Stimulated activated CD4-positive, alpha-beta T cell treated with anti-CD3 and anti-CD28 coated beads, Interleukin-15, amount 100 ng/mL, for 1 hour (primary cell): ENCODE data around the gene NOD1.
"Not testable (repeated sequence)": the region's sequence is repeated elsewhere in the genome, so short reads cannot be mapped to it uniquely, and the experiment has no call there.

Experiments
- DNase-seq, 2 donors: peaks; one replicate each; pipeline ENCODE4 v3.0.0-alpha.2; 2020; ENCODE audit warnings: low read depth in 1 of 2, low spot score in 1 of 2

The NOD1 gene, protein sequence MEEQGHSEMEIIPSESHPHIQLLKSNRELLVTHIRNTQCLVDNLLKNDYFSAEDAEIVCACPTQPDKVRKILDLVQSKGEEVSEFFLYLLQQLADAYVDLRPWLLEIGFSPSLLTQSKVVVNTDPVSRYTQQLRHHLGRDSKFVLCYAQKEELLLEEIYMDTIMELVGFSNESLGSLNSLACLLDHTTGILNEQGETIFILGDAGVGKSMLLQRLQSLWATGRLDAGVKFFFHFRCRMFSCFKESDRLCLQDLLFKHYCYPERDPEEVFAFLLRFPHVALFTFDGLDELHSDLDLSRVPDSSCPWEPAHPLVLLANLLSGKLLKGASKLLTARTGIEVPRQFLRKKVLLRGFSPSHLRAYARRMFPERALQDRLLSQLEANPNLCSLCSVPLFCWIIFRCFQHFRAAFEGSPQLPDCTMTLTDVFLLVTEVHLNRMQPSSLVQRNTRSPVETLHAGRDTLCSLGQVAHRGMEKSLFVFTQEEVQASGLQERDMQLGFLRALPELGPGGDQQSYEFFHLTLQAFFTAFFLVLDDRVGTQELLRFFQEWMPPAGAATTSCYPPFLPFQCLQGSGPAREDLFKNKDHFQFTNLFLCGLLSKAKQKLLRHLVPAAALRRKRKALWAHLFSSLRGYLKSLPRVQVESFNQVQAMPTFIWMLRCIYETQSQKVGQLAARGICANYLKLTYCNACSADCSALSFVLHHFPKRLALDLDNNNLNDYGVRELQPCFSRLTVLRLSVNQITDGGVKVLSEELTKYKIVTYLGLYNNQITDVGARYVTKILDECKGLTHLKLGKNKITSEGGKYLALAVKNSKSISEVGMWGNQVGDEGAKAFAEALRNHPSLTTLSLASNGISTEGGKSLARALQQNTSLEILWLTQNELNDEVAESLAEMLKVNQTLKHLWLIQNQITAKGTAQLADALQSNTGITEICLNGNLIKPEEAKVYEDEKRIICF

DNA sequence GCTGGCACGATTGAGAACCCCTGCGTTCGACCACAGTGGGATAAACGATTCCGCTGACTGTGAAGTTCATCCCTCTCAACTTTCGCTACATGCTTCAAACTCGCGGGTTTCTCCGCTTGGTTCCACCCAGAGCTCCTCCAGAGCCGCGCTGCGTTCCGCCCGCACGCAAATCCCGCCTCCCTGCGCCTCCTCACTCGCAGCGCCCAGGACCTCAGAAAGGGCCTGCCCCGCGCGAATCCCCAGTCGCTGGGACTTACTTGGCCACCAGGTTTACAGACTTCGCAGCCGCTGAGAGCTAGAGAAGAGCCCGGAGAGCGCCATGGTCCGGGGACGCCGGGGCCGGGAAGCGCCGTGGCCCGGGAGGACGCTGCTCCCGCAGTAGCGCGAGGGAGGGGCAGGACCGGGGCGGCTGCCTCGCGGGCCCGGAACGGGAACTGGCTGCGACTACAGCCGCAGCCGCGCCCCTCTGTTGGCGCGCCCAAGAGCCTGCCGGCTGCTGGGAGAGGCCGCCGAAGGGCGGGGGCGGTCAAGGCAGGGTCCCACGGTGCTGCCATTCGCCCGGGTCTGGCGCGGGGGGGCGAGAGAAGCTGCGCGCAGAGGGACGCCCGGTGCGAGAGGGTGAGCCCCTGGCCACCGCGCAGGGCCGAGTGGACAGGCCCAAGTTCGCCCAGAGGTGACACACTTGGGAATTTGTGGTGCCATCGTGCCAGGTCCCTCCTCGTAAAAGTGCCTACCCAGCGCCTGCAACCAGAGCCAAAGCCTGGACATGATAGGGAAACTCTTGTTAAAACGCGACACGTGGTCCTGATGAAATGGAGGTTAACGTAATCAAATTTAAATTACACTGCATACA lies at the start of gene NOD1:
NOD1 (minus strand) TSS at position 436 of the 853 bp plus-strand sequence. CDS start 21,863 bp downstream, outside the sequence.
- peak; percentile 26 to 48 for DNase-seq

DNA sequence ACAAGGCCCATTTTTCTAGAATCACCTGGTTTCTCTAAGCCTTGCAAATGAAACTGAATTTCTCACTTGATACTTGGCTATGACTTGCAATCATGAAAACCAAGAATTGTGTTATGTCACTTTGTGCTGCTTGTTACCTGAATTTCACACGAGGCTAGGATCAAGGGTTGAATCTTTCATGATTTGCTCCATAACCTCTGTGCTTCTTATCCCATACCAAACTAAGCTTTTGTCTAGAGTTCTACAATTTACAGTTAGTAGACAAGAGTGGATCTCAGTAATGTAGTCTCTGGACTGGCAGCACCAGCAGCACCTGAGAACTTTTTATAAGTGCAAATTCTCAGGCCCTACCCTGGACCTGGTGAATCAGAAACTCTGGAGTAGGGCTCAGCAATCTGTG lies 48.7 kb upstream of the NOD1 start:
- DNase-seq: not testable (repeated sequence)

DNA sequence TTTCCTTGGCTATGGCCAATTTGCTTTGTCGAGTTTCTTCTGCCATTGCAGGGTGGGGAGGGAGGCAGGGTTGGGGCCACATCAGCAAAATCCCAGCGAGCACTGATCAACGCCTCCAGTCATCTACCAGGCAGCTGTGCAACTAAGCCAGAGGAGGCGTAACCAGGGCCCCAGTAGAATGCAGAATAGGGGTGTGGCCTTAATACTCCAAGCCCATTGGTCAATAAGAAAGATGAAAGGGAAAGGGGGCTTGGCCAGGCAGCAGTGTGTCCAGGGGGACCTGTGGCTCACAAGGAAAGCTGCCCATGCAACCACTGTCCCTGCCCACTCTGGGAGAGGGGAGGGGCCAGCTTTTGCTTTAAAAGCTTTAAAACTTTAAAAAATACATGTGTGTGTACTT lies 47.6 kb upstream of the NOD1 start:
- DNase-seq: no peak

DNA sequence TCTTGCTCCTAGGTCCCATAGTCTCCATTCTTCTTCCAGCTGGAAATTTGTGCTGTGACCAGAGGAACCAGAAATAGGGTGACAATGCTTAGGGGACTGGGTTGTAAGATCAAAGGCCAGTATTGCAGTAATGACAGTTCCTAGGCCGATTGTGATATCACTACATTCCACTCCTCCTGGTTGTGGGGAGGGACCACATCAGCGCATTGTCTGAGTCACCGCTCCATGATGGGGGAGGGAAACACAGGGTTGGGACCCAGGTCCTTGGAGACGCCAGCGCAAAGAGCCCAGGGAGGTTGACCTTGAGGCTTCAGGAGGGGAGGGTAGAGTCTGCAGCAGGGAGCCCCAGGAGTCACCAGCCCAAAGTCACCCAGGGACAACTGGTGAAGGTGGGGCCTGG lies 46.8 kb upstream of the NOD1 start:
- no peak for DNase-seq

DNA sequence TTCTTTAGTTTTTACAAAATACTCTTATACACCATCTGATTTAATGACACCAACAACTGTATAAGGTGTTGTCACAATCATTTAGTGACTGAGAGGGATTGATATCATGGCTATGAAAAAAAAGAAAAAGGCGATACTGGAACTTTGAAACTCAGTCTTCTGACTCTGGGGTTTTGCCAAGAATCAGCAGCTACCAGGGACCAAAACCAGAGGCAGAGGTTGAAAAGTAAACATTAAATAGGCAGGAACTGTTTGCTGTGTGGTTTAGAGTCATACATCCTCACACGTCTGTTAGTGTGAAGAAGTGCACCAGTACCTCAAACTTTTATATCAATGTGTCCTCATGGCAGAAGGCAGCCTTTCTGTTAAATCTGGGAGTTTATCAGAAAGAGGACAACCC lies 46.0 kb upstream of the NOD1 start:
- no peak for DNase-seq

DNA sequence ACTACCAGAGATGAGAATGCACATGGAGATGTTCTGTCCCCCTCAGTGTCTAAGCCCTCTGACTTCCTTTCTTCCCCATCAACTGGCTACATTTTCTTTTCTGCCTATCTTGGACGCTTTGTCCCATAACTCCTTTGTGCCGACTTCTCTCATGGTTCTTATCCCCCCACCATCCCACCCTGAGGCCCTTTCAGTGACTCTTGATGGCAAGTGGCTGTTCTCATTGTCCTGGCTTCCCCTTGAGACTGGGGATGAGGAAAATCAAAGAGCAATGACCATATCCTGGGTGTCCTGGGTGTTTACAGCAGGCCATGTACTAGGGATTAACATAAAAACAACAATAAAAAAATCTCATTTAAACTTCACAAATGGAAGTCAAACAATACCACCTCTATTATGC lies 44.9 kb upstream of the NOD1 start:
- DNase-seq: no peak

DNA sequence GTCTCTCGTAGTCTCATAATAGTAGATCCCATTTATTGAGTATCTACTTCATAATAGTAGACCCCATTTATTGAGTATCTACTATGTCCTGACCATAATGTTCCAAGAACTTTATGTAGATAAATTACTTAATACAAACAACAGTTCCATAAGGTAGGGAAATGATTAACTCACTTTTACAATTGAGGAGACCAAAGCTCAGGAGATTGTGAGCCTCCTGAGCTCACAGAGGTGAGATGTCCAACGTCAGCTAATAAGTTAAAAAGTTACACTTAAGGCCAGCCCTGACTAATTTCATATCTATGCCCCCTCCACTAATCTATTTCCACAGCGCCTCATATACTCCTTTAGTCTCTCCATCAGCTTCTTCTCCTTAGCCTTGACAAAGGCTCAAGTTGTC lies 43.6 kb upstream of the NOD1 start:
- no peak for DNase-seq

DNA sequence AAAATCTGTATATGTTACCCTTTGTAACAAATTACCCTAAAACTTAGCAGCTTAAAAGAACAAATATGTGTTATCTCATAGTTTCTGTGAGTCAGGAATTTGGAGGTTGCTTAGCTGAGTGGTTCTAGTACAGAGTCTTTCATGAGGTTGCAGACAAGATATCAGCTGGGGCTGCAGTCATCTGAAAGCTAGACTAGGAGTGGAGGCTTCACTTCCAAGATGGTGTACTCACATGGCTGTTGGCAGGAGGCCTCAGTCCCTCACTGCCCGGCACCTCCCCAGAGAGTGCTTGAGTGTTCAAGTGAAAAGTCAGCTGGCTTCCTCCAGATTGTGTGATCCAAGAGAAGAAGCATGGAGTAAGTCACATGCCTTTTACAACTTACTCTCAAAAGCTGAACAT lies 42.9 kb upstream of the NOD1 start:
- no peak for DNase-seq

DNA sequence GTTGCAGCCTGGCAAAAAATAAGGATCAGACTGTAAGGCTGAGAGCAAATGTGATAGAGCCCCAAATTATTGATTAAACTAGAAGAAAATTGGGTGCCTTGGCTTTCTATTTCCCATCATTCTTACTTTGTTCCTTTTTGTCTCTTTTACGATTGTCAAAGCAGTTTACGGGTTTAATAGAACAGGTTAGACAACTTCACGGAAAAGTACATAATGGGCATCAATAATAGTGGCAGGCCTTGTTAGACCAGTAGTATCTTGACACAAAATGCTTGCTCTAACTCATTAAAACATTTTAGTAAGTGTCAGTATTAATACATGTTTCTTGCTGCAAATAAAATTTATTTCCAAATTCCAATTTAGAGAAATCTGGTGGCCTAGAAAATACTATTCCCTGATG lies 40.5 kb upstream of the NOD1 start:
- DNase-seq: no peak

DNA sequence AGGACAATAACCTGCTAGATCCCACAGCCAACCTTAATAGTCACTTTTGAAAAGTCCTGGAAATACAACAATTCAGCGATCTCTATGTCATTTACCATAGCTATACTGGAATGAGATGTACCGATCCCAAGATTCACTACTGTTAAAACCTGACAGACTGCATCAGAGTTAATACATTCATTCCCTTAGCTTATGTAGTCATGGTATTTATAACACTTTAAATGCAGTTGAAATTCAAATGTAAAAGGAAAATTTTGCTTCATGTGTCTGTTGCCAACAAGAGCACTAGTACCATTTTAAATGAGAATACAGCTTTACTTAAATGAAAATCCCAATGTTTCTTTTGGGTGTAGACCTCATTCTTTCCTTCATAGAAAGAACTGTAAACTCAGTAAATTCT lies 37.2 kb upstream of the NOD1 start:
- no peak for DNase-seq

DNA sequence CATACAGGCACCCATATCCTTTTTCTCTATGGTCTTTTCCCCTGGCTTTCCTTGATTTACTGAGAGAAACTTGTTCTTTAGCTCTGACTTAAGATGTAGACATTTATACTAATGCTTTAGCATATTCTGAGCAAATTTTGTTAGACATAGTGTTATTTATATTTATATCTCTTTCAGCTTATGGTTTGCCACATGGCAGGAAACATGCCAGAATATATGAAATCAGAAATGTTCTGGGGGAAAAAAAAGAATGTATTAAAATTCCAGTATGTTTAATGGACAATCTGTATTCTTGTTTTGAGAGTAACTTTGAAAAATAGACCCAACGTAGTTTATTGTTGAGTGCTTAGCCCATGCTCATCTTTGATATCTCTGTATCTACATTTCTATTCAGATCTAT lies 36.2 kb upstream of the NOD1 start:
- DNase-seq: no peak

DNA sequence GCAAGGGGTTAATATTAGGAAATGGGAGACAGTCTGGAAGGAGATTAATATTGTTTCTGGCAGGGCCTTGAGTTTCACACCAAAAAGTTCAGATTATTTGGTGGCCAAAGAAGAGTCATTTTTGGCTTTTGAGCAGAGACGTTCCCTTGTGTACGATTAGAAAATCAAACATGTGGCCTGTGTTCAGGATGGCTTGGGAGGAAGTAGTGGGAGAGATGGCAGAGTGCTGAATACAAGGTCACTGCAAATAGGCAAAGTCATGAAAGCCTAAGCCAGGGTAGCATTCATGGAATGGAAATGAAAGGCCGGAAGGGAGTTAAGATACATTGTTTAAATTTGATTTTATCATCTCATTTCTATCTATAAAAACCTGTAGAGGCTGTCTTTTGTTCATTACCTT lies 35.6 kb upstream of the NOD1 start:
- DNase-seq: no peak

DNA sequence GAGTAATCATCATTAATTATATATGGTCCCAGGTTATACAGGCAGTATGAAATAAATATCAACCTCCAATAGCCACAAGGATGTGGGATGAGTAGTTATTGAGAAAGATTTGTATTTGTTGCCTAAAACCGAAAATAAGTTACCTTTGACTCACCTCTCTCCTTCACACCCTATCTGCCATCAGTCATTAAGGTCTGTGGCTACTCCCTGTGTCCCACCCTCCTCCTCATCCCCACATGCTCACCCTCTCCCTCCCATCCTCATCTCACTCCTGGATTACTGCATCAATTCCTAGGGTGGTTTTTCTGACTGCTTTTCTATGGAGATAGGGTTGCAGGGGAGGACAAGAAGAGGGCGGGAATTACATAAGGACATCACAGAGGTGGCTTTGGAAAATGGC lies 35.2 kb upstream of the NOD1 start:
- no peak for DNase-seq

DNA sequence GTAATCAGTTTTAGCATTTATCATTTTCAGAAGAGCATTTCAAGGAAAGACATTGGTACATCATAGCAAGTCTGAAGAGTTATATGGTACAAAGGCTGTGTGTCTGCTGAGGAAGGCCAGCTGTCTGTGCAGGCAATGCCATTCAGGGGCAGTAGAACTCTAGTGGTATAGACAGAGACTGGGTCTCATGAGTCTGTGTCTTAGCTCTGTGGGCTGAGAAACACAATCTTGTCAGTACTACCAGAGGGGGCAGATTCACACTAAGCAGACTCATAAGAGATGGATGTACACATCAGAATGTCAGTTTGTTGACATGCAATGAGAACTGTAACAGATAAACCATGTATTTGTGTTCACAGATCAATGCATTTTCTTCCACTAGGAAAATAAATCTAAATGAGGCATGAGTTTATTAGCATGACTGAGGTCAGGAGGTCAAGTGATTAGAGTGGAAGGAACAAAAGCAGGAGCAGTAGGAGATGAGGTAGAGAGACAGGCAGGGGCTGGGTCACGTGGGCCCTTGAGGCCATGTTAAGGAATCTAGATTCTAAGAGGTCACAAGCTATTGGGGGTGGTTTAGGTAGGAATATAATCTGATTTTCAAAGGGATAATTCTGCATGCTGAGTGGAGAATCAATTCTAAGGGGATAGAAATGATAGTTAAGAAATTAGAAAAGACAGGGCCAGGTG lies 33.5 kb upstream of the NOD1 start:
- no peak for DNase-seq

DNA sequence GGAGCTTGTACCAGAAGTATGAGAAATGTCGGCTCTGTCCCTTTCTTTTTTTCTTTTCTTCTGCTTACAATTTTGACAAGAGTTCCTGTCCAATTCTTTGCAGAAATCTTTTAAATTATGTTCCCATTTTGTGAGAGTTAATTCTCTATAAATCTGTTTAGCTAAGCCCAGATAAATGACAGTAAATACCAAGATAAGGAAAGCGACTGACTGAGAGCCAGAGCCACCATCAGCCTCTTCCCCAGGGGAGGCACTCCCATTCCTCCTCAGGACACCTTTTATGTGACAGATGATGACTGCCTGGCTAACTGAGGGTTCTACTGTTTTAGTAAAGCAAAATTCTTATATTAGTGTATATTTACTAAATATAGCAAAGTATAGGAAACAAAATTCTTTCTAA lies 32.9 kb upstream of the NOD1 start:
- no peak for DNase-seq

DNA sequence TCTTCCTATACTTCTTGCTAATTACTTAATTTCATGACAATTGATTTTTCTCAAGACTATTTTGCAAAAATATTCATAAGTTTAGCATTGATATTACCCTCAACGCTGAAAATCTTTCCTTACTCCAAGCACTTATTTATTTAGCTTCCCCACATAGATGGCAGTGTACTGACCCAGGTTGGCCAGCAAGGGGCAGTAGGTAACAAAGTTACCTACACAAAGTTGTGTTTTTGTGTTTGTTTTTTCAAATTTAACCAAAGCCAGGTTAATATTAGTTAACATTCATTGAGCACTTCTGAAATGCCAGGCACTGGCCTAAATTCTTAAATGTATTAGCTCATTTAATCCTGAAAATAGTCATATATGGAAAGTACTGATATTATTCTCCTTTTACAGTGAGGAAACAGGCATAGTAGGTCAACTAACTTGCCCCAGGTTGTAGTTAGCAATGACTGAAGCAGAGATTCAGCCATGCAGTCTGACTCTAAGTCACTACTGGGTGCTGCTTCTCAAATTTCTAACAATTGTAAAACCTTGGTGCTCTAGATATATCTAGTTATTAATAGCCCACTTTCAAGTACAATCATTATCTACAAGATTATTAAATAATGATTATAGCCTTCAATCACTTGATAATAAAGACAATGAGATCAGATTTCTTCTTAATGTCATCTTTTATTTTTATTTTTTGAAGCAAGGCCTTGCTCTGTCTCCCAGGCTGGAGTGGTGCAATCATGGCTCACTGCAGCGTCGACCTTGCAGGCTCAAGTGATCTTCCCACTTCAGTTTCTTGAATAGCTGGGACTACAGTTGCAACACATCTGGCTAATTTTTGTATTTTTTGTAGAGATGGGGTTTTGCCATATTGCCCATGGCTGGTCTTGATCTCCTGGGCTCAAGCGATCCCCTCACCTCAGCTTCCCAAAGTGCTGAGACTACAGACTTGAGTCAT lies 31.8 kb upstream of the NOD1 start:
- DNase-seq: no peak

DNA sequence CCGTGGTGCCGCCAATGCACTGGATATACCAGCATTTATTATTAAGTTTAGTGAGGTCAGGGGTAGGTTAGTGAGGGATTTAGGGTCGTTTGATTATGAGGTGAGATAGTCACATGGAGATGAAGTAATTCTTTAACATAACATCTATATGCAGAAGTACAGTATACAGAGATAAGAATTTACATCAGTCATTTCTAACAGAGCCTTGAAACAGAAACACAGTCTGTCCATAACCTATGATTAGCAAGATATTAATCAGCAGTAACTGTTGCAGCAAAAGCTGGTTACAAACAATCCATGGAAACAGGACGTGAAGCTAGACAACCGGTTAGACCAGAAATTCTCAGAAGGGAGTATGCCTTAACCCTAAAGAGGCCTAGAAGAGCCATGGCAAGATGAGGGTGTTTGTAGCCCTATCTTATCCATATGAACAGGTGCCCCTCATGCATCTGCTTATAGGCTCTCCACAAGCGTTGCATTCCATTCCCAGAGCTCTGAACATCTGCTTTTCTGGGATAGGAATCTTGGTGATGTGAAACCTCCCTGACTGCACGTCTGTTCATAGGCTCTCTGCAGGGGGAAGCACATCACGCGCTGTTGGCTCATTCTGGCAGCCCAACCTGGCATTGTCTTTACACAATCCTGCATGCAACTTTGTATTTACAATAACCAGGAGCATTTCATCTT lies 30.7 kb upstream of the NOD1 start:
- DNase-seq: not testable (repeated sequence)

DNA sequence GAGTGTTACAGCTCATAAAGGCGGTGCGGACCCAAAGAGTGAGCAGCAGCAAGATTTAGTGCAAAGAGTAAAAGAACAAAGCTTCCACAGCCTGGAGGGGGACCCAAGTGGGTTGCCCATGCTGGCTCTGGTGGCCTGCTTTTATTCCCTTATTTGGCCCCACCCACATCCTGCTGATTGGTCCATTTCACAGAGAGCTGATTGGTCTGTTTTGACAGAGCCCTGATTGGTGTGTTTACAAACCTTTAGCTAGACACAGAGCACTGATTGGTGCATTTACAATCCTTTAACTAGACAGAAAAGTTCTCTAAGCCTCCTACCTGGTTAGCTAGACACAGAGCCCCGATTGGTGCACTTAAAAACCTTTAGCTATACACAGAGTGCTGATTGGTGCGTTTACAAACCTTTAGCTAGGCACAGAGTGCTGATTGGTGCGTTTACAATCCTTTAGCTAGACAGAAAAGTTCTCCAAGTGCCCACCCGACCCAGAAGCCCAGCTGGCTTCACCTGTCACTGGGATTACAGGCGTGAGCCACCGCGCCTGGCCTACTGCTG lies 28.8 kb upstream of the NOD1 start:
- DNase-seq: not testable (repeated sequence)
